ENCODE data around the gene FPR2.

- TF ChIP-seq CTCF (optimal IDR thresholded peaks at IDR 0.05 in 1 of 3, IDR thresholded peaks at IDR 0.05 in 1 of 3, conservative IDR thresholded peaks at IDR 0.05 in 1 of 3; ENCODE audit: extremely low read depth in 1 of 3, insufficient read depth in 2 of 3, low read length in 3 of 3) (no peak), EZH2 (IDR thresholded peaks at IDR 0.05; ENCODE audit: low read length) (no peak)
Observed at GRCh38 chr19:51798062-51798461, 37.1 kb downstream of the FPR2 start.
